Smooth muscle cell (in vitro differentiated cells): ENCODE data around the gene PRKCA. TPM values are rescaled to one million over a fixed set of nuclear protein-coding genes. Genes with fewer than 3 reads are reported as not detected.
A peak's percentile ranks its signal among the peaks of the same experiment; 100 is the strongest.

Source experiments
- DNase-seq: peaks from one replicate; lab custom pipeline; 2025; ENCODE audit not compliant: unreplicated experiment; lab: John Stamatoyannopoulos, UW
- H2AFZ ChIP-seq: fragments of 200-600 bp; sonication (generic); 2 replicates; pipeline ENCODE4 v1.6.0; 2016; ENCODE audit warnings: antibody characterized with exemption, low read depth, mild to moderate bottlenecking
- H3F3A ChIP-seq: fragments of 200-600 bp; sonication (generic); 2 replicates; pipeline ENCODE4 v1.6.0; 2017; ENCODE audit warnings: antibody characterized with exemption, low read depth
- H3K27ac ChIP-seq: fragments of 200-600 bp; sonication (generic); 2 replicates; pipeline ENCODE4 v1.5.1; 2016; ENCODE audit warnings: low read depth, mild to moderate bottlenecking
- H3K27me3 ChIP-seq: fragments of 200-600 bp; sonication (generic); 2 replicates; pipeline ENCODE4 v1.6.1; 2016; ENCODE audit warnings: low read depth, mild to moderate bottlenecking
- H3K36me3 ChIP-seq: fragments of 200-600 bp; sonication (generic); 2 replicates; pipeline ENCODE4 v1.5.1; 2016; ENCODE audit warnings: low read depth
- H3K4me1 ChIP-seq: fragments of 200-600 bp; sonication (generic); 2 replicates; pipeline ENCODE4 v1.5.1; 2016; ENCODE audit warnings: low read depth
- H3K4me2 ChIP-seq: fragments of 200-600 bp; sonication (generic); 2 replicates; pipeline ENCODE4 v1.6.0; 2016; ENCODE audit warnings: mild to moderate bottlenecking
- H3K4me3 ChIP-seq: fragments of 200-600 bp; sonication (generic); 2 replicates; pipeline ENCODE4 v1.5.1; 2016; ENCODE audit warnings: mild to moderate bottlenecking
- H3K79me2 ChIP-seq: fragments of 200-600 bp; sonication (generic); 2 replicates; pipeline ENCODE4 v1.6.0; 2016; ENCODE audit warnings: low read depth, mild to moderate bottlenecking
- H3K9ac ChIP-seq: fragments of 200-600 bp; sonication (generic); 2 replicates; pipeline ENCODE4 v1.6.0; 2016; ENCODE audit warnings: low read depth
- H3K9me3 ChIP-seq: fragments of 200-600 bp; sonication (generic); replicated peaks from 2 replicates; pipeline ENCODE4 v1.5.1; 2016; ENCODE audit warnings: low read depth
- H4K20me1 ChIP-seq: fragments of 200-600 bp; sonication (generic); 2 replicates; pipeline ENCODE4 v1.6.0; 2016; ENCODE audit warnings: low read depth
- CTCF ChIP-seq: fragments of 200-600 bp; sonication (generic); IDR thresholded peaks from 2 replicates; pipeline ENCODE4 v1.5.1; 2017; ENCODE audit warnings: borderline replicate concordance, mild to moderate bottlenecking, antibody characterized with exemption; ENCODE audit not compliant: insufficient read depth, poor library complexity, severe bottlenecking
- WGBS: methylation state at CpG from one replicate; pipeline ENCODE4 v1.1.7; 2016; ENCODE audit warnings: low lambda C conversion rate; 5-methylcytosine and 5-hydroxymethylcytosine counted together
- polyA plus RNA-seq: library from polyadenylated mRNA; unstranded; fragments of >200 nt; fragmentation: Nextera tagmentation; extraction: Ambion mirVana; gene quantifications from 2 replicates; pipeline ENCODE4 v1.2.1, GENCODE V29; 2016
- total RNA-seq: library from RNA; depleted of rRNA; stranded (reverse); fragments of >200 nt; gene quantifications from 2 replicates; pipeline ENCODE4 v1.2.3, GENCODE V29; 2014

The PRKCA gene
- total and polyA plus RNA-seq, 2 experiments from 2014 or later = 0.78 to 7.1 TPM

GRCh38 chr17:66491665-66492064, 189.3 kb downstream of the PRKCA start:
- no peak for DNase-seq
- Histone ChIP-seq H3K36me3 (no peaks in the 10 kb centered on the region), H3F3A (peaks cover 11% of the 10 kb centered on the region), H3K79me2 (no peaks in the 10 kb centered on the region), H3K4me1 (no peaks in the 10 kb centered on the region), H3K27me3 (no peaks in the 10 kb centered on the region), H3K9me3 (no peaks in the 10 kb centered on the region), H3K4me2 (no peak overlapping the region), H3K9ac (no peak overlapping the region), H3K4me3 (no peak overlapping the region), H2AFZ (no peak overlapping the region), H4K20me1 (no peaks in the 10 kb centered on the region), H3K27ac (no peak overlapping the region)
- TF ChIP-seq CTCF = no peak
- 92% methylated on average over 3 of the region's 3 CpGs for WGBS

GRCh38 chr17:66492080-66492479, 189.7 kb downstream of the PRKCA start:
- H3F3A ChIP-seq = peaks cover 11% of the 10 kb centered on the region
- H4K20me1 ChIP-seq = no peaks in the 10 kb centered on the region
- no peak overlapping the region for H3K4me2 ChIP-seq
- H3K79me2 ChIP-seq = no peaks in the 10 kb centered on the region
- 88% methylated on average over 4 of the region's 4 CpGs for WGBS
- H3K36me3 ChIP-seq = no peaks in the 10 kb centered on the region
- DNase-seq = no peak
- H3K4me1 ChIP-seq = no peaks in the 10 kb centered on the region
- no peaks in the 10 kb centered on the region for H3K9me3 ChIP-seq
- no peak for TF ChIP-seq CTCF
- no peak overlapping the region for H3K27ac ChIP-seq
- H3K4me3 ChIP-seq = no peak overlapping the region
- no peak overlapping the region for H3K9ac ChIP-seq
- no peaks in the 10 kb centered on the region for H3K27me3 ChIP-seq
- no peak overlapping the region for H2AFZ ChIP-seq

GRCh38 chr17:66492561-66493005, 190.2 kb downstream of the PRKCA start:
- Histone ChIP-seq H3K36me3 (no peaks in the 10 kb centered on the region), H3K27ac (no peak overlapping the region), H3K4me2 (no peak overlapping the region), H3K4me1 (no peaks in the 10 kb centered on the region), H2AFZ (no peak overlapping the region), H3K9ac (no peak overlapping the region), H3K4me3 (no peak overlapping the region), H4K20me1 (no peaks in the 10 kb centered on the region), H3K27me3 (no peaks in the 10 kb centered on the region), H3F3A (peaks cover 11% of the 10 kb centered on the region), H3K79me2 (no peaks in the 10 kb centered on the region), H3K9me3 (no peaks in the 10 kb centered on the region)
- WGBS = 54% methylated on average over 6 of the region's 6 CpGs
- no peak for TF ChIP-seq CTCF
- DNase-seq = no peak

- Histone ChIP-seq H3F3A (peaks cover 11% of the 10 kb centered on the region), H3K9ac (no peak overlapping the region), H3K9me3 (no peaks in the 10 kb centered on the region), H4K20me1 (no peaks in the 10 kb centered on the region), H3K27ac (peak overlapping the region; percentile 87), H2AFZ (no peak overlapping the region), H3K36me3 (no peaks in the 10 kb centered on the region), H3K4me1 (no peaks in the 10 kb centered on the region), H3K79me2 (no peaks in the 10 kb centered on the region), H3K4me3 (no peak overlapping the region), H3K4me2 (peak overlapping the region; percentile 41), H3K27me3 (no peaks in the 10 kb centered on the region)
- no peak for DNase-seq
- TF ChIP-seq CTCF = no peak
- WGBS = 32% methylated on average over 4 of the region's 4 CpGs
These were observed 191.0 kb downstream of the PRKCA start for GRCh38 chr17:66493283-66494019.
